Heart left ventricle (tissue), 16 donors: Measurements from ENCODE around the gene LRFN3. TPM values are rescaled to one million over a fixed set of nuclear protein-coding genes. Genes with fewer than 3 reads are reported as not detected.

Experiments
- ATAC-seq, 4 donors: fragments of 200-7000 bp; cut with Tn5 transposase; one replicate each; pipeline ENCODE4 v1.9.1; 2020 to 2022; ENCODE audit warnings: moderate library complexity in 4 of 4, mild to moderate bottlenecking in 3 of 4, moderate number of reproducible peaks in 1 of 4
- DNase-seq, 5 donors: peaks; one replicate each; pipeline ENCODE4 v3.0.0-alpha.2; 2020
- H3K27ac ChIP-seq, 12 donors: fragments of 200-600 bp; sonication (generic) in 4 of 12; one replicate each; pipeline versions ENCODE4 v1.5.0 to v1.8.0; 2016 to 2022; ENCODE audit warnings: mild to moderate bottlenecking in 2 of 12
- H3K27me3 ChIP-seq, 9 donors: fragments of 200-600 bp; sonication (generic) in 2 of 9; one replicate each; pipeline versions ENCODE4 v1.5.1 to v1.8.0; 2016 to 2022; ENCODE audit warnings: mild to moderate bottlenecking in 3 of 9
- H3K36me3 ChIP-seq, 9 donors: fragments of 200-600 bp; sonication (generic) in 2 of 9; one replicate each; pipeline versions ENCODE4 v1.5.0 to v1.8.0; 2018 to 2022; ENCODE audit warnings: mild to moderate bottlenecking in 2 of 9
- H3K4me1 ChIP-seq, 12 donors: fragments of 200-600 bp; sonication (generic) in 4 of 12; one replicate each; pipeline versions ENCODE4 v1.5.0 to v1.8.0; 2016 to 2022; ENCODE audit warnings: mild to moderate bottlenecking in 3 of 12
- H3K4me3 ChIP-seq, 12 donors: fragments of 200-600 bp; sonication (generic) in 4 of 12; one replicate each; pipeline versions ENCODE4 v1.5.0 to v1.8.0; 2017 to 2022; ENCODE audit warnings: mild to moderate bottlenecking in 9 of 12, moderate library complexity in 4 of 12
- H3K9me3 ChIP-seq, 12 donors: fragments of 200-600 bp; sonication (generic) in 4 of 12; one replicate each; pipeline versions ENCODE4 v1.5.0 to v1.8.0; 2016 to 2022; ENCODE audit warnings: mild to moderate bottlenecking in 1 of 12
- CTCF ChIP-seq, 12 donors: fragments of 200-600 bp; sonication (generic) in 4 of 12; IDR thresholded peaks; one replicate each; pipeline versions ENCODE4 v1.5.0 to v1.8.0; 2018 to 2022; ENCODE audit warnings: antibody characterized with exemption in 12 of 12, mild to moderate bottlenecking in 5 of 12
- POLR2A ChIP-seq, 2 donors: fragments of 450-650 bp; IDR thresholded peaks; one replicate each; pipeline ENCODE4 v1.6.1; 2017; ENCODE audit warnings: antibody characterized with exemption in 2 of 2, mild to moderate bottlenecking in 2 of 2, moderate library complexity in 2 of 2
- WGBS, 4 donors: extraction: QIAGEN DNeasy Blood & Tissue Kit in 2 of 4; methylation state at CpG; one replicate each; pipeline versions ENCODE4 v1.1.5 to v1.1.7; 2013 to 2018; 5-methylcytosine and 5-hydroxymethylcytosine counted together
- intact Hi-C, 10 donors: fragments of 100-400 bp; cut with DNase I; formaldehyde crosslinking; loops; one replicate each; pipeline versions ENCODE4 v1.11.1 to v1.14.2; 2022
- polyA plus RNA-seq, 2 donors: library from polyadenylated mRNA; stranded (reverse); fragments of 200-250 nt; gene quantifications; one replicate each; pipeline ENCODE4 v1.2.3, GENCODE V29; 2013
- total RNA-seq, 9 donors: library from RNA; depleted of rRNA in 2 of 9; stranded (reverse); fragments of >200 nt in 2 of 9; fragmentation: NEBNext Ultra II Directional in 3 of 9; extraction: Animal tissue kit (Norgen Biotek cat#: 25700) in 3 of 9; gene quantifications; one replicate each; pipeline versions ENCODE4 v1.1.0 to v1.2.4, GENCODE V29; 2016 to 2023
- donor health status: ischemic (EF 13 %, LVEDD 7.1; RV severe dilation, severe dysfunction).
- donor health status: healthy with polysubstance abuse.
- donor health status: DM: no; HTN: yes; CAD: no.
- donor health status: DM: no; HTN: no; CAD: no.
- donor health status: ischemic (EF 25% LVEDD 6.9; RV normal size, moderate dysfunction).
- donor health status: ischemic (EF 25% LVEDD 5.7; RV mildly dilated, moderate dysfunction).
- donor health status: healthy.
- donor health status: DM: yes; HTN: yes; CAD: no.
- donor health status: ischemic (EF 35%, LVEDD 5.7; RV mildly dilated, moderate dysfunction).
- donor health status: nonischemic (EF 11% LVEDD 7.7; RV severe dilation, severe dysfunction).
- donor health status: DM: yes; HTN: yes; CAD: no.
- donor health status: PGD.
- donor health status: ischemic (EF 29% LVEDD 5.4; RV normal size, mild dysfunction).
- donor health status: nonischemic (EF 23%, LVEDD 6.1; RV moderate dilation, normal function).

LRFN3 gene
- total and polyA plus RNA-seq, 11 donors = 4.5 to 18.6 (median 8.5) TPM

GRCh38 chr19:35958660-35959039, 22.5 kb downstream of the LRFN3 start:
- H3K36me3 ChIP-seq = no peaks in the 10 kb centered on the region
- WGBS, 4 donors = 32 to 36% (median 34%) methylated on average over 15 of the region's 15 CpGs
- H3K27me3 ChIP-seq = peaks cover 17 to 63% (median 31%) of the 10 kb centered on the region in 9 donors
- peaks cover 0 to 6% (median 0%) of the 10 kb centered on the region in 12 donors for H3K9me3 ChIP-seq
- H3K27ac ChIP-seq = no peak overlapping the region
- TF ChIP-seq CTCF (IDR thresholded peaks at IDR 0.05) (no peak), POLR2A (IDR thresholded peaks at IDR 0.05) (no peak)
- ATAC-seq (no peak), DNase-seq (peak in 1 of 5 donors; percentile 15)
- H3K4me3 ChIP-seq = peak overlapping the region in 2 of 12 donors; percentile 20 to 43
- intact Hi-C loops = no loop called here
- H3K4me1 ChIP-seq = peaks cover 0 to 24% (median 1%) of the 10 kb centered on the region in 12 donors

GRCh38 chr19:35959040-35959967, 23.1 kb downstream of the LRFN3 start:
- peaks cover 17 to 65% (median 31%) of the 10 kb centered on the region in 9 donors for H3K27me3 ChIP-seq
- peaks cover 0 to 18% (median 1%) of the 10 kb centered on the region in 12 donors for H3K4me1 ChIP-seq
- H3K9me3 ChIP-seq = peaks cover 0 to 6% (median 0%) of the 10 kb centered on the region in 12 donors
- no peak for TF ChIP-seq POLR2A (IDR thresholded peaks at IDR 0.05)
- peak in 9 of 12 donors; percentile 7 to 44 (median 21) for TF ChIP-seq CTCF (IDR thresholded peaks at IDR 0.05)
- ATAC-seq (peak in 3 of 4 donors; percentile 60 to 83 (median 69)), DNase-seq (peak; percentile 33 to 77 (median 39))
- 6 to 13% (median 11%) methylated on average over 23 to 97 of the region's 97 CpGs for WGBS, 4 donors
- no peak overlapping the region for H3K27ac ChIP-seq
- intact Hi-C loops = no loop called here
- peak overlapping the region in 5 of 12 donors; percentile 4 to 43 (median 28) for H3K4me3 ChIP-seq
- no peaks in the 10 kb centered on the region for H3K36me3 ChIP-seq

GRCh38 chr19:35959968-35960320, 23.8 kb downstream of the LRFN3 start:
- 32 to 55% (median 37%) methylated on average over 11 to 20 of the region's 20 CpGs for WGBS, 4 donors
- ATAC-seq (no peak), DNase-seq (peak in 1 of 5 donors; percentile 13)
- Histone ChIP-seq H3K27me3 (peaks cover 17 to 65% (median 31%) of the 10 kb centered on the region in 9 donors), H3K4me3 (no peak overlapping the region), H3K36me3 (no peaks in the 10 kb centered on the region), H3K27ac (no peak overlapping the region), H3K9me3 (peaks cover 0 to 6% (median 0%) of the 10 kb centered on the region in 12 donors), H3K4me1 (peaks cover 0 to 15% (median 1%) of the 10 kb centered on the region in 12 donors)
- intact Hi-C loops = no loop called here
- TF ChIP-seq CTCF (IDR thresholded peaks at IDR 0.05) (no peak), POLR2A (IDR thresholded peaks at IDR 0.05) (no peak)

- WGBS, 4 donors = 80 to 85% (median 83%) methylated on average over 7 of the region's 7 CpGs
- Histone ChIP-seq H3K27me3 (peaks cover 17 to 65% (median 31%) of the 10 kb centered on the region in 9 donors), H3K4me3 (no peak overlapping the region), H3K4me1 (peaks cover 0 to 15% (median 1%) of the 10 kb centered on the region in 12 donors), H3K9me3 (peaks cover 0 to 6% (median 0%) of the 10 kb centered on the region in 12 donors), H3K27ac (no peak overlapping the region), H3K36me3 (no peaks in the 10 kb centered on the region)
- TF ChIP-seq CTCF (IDR thresholded peaks at IDR 0.05) (no peak), POLR2A (IDR thresholded peaks at IDR 0.05) (no peak)
- intact Hi-C loops = no loop called here
- DNase-seq (no peak), ATAC-seq (no peak)
Measured at GRCh38 chr19:35960432-35960972, 24.3 kb downstream of the LRFN3 start.
